B cell (primary cell): ENCODE data around the gene NAPEPLD. TPM values are rescaled to one million over a fixed set of nuclear protein-coding genes. Genes with fewer than 3 reads are reported as not detected.
"Not testable (repeated sequence)": the region's sequence is repeated elsewhere in the genome, so short reads cannot be mapped to it uniquely, and the experiment has no call there.

Source experiments
- ATAC-seq: fragments of 200-7000 bp; cut with Tn5 transposase; one replicate; pipeline ENCODE4 v1.10.0; 2021; ENCODE audit warnings: low read depth, mild to moderate bottlenecking, moderate number of reproducible peaks, moderate library complexity
- CTCF ChIA-PET: fragments of 350-600 bp; sonication (Branson Sonifier 250); formaldehyde crosslinking; loops from one replicate; lab custom pipeline; 2021; ENCODE audit warnings: antibody characterized with exemption, inconsistent platforms; lab: Charles Lee
- POLR2A ChIA-PET: fragments of 350-600 bp; sonication (Branson Sonifier 250); formaldehyde crosslinking; loops from one replicate; lab custom pipeline; 2021; ENCODE audit warnings: antibody characterized with exemption; lab: Charles Lee
- DNase-seq: peaks from one replicate; pipeline ENCODE4 v3.0.0; 2013
- H2AFZ ChIP-seq: 2 replicates; pipeline ENCODE4 v1.6.1; 2012; ENCODE audit warnings: mild to moderate bottlenecking, low read depth, low read length; ENCODE audit not compliant: insufficient read depth, poor library complexity, severe bottlenecking
- H3K27ac ChIP-seq, 2 donors: 1 replicate in 1 of 2; 2 replicates in 1 of 2; pipeline ENCODE4 v1.5.1; 2012 to 2013; ENCODE audit warnings: low read length in 2 of 2, mild to moderate bottlenecking in 2 of 2, moderate library complexity in 1 of 2
- H3K27me3 ChIP-seq, 4 experiments: fragments of 200-600 bp in 1 of 4; sonication (generic) in 1 of 4; replicated peaks in 1 of 4; 1 replicate in 2 of 4; 2 replicates in 2 of 4; pipeline versions ENCODE4 v1.6.1 to v1.7.0; 2013 to 2016; ENCODE audit warnings: low read length in 3 of 4, mild to moderate bottlenecking in 2 of 4, mixed read lengths in 1 of 4, moderate library complexity in 1 of 4; ENCODE audit not compliant: insufficient read depth in 4 of 4, control insufficient read depth in 3 of 4; ENCODE audit errors: control extremely low read depth in 1 of 4
- H3K36me3 ChIP-seq, 2 experiments: replicated peaks in 1 of 2; 1 replicate in 1 of 2; 2 replicates in 1 of 2; pipeline versions ENCODE4 v1.6.1 to v1.7.1; 2013; ENCODE audit warnings: low read length in 1 of 2; ENCODE audit not compliant: insufficient read depth in 2 of 2, control insufficient read depth in 1 of 2; ENCODE audit errors: control extremely low read depth in 1 of 2, extremely low read depth in 1 of 2
- H3K4me1 ChIP-seq, 2 donors: fragments of 200-600 bp in 1 of 2; sonication (generic) in 1 of 2; 1 replicate in 1 of 2; 2 replicates in 1 of 2; pipeline versions ENCODE4 v1.5.1 to v1.6.1; 2013 to 2017; ENCODE audit warnings: low read length in 2 of 2; ENCODE audit not compliant: control insufficient read depth in 2 of 2, insufficient read depth in 2 of 2
- H3K4me2 ChIP-seq: replicated peaks from 2 replicates; pipeline ENCODE3; 2012; ENCODE audit warnings: mild to moderate bottlenecking, low read depth, low read length; ENCODE audit not compliant: poor library complexity, severe bottlenecking
- H3K4me3 ChIP-seq, 5 experiments: fragments of 200-600 bp in 1 of 5; sonication (generic) in 1 of 5; 1 replicate in 3 of 5; 2 replicates in 2 of 5; pipeline versions ENCODE4 v1.5.1 to v1.7.0; 2011 to 2016; ENCODE audit warnings: low read length in 4 of 5, mild to moderate bottlenecking in 4 of 5, low read depth in 2 of 5, control low read depth in 1 of 5, moderate library complexity in 1 of 5; ENCODE audit not compliant: insufficient read depth in 1 of 5; ENCODE audit errors: control extremely low read depth in 1 of 5, extremely low read depth in 1 of 5
- H3K79me2 ChIP-seq: fragments of 200-600 bp; sonication (generic); one replicate; pipeline ENCODE4 v1.6.0; 2016; ENCODE audit warnings: low read length; ENCODE audit not compliant: control insufficient read depth, insufficient read depth
- H3K9ac ChIP-seq: fragments of 200-600 bp; sonication (generic); 2 replicates; pipeline ENCODE4 v1.6.1; 2017; ENCODE audit warnings: mild to moderate bottlenecking, low read length, moderate library complexity
- H3K9me3 ChIP-seq, 3 donors: one replicate each; pipeline versions ENCODE4 v1.6.1 to v1.7.1; 2013; ENCODE audit warnings: low read length in 2 of 3; ENCODE audit not compliant: control insufficient read depth in 2 of 3, insufficient read depth in 1 of 3; ENCODE audit errors: control extremely low read depth in 1 of 3
- H4K20me1 ChIP-seq: 2 replicates; pipeline ENCODE4 v1.6.0; 2012; ENCODE audit warnings: mild to moderate bottlenecking, low read length; ENCODE audit not compliant: insufficient read depth, control insufficient read depth, poor library complexity, severe bottlenecking
- H3K27ac Mint-ChIP-seq: one replicate; pipeline ENCODE4 v1.8.0; 2021; ENCODE audit warnings: mixed read lengths
- H3K27me3 Mint-ChIP-seq: one replicate; pipeline ENCODE4 v1.8.0; 2021; ENCODE audit warnings: mixed read lengths
- H3K4me1 Mint-ChIP-seq: one replicate; pipeline ENCODE4 v1.8.0; 2021; ENCODE audit warnings: mixed read lengths
- H3K4me3 Mint-ChIP-seq: one replicate; pipeline ENCODE4 v1.8.0; 2021; ENCODE audit warnings: mixed read lengths
- H3K9me3 Mint-ChIP-seq: one replicate; pipeline ENCODE4 v1.8.0; 2022; ENCODE audit warnings: mixed read lengths; ENCODE audit not compliant: insufficient read depth
- CTCF ChIP-seq: fragments of 200-600 bp; IDR thresholded peaks from one replicate; pipeline ENCODE4 v1.8.0; 2022; ENCODE audit warnings: antibody characterized with exemption, mild to moderate bottlenecking
- EZH2 ChIP-seq: IDR thresholded peaks from 2 replicates; pipeline ENCODE4 v1.6.1; 2012; ENCODE audit warnings: borderline replicate concordance, low read depth, mild to moderate bottlenecking, moderate library complexity, low read length; ENCODE audit not compliant: insufficient read depth, poor library complexity, severe bottlenecking
- WGBS: methylation state at CpG from one replicate; pipeline ENCODE4 v1.1.5; 2013; ENCODE audit warnings: missing lambda C conversion rate; ENCODE audit not compliant: insufficient coverage; 5-methylcytosine and 5-hydroxymethylcytosine counted together
- intact Hi-C: fragments of 100-400 bp; cut with micrococcal nuclease; formaldehyde crosslinking; loops from one replicate; pipeline ENCODE4 v1.10.0; 2022
- polyA plus RNA-seq: library from polyadenylated mRNA; depleted of rRNA; stranded (reverse); fragments of >200 nt; gene quantifications from 2 replicates; pipeline ENCODE4 v1.2.3, GENCODE V29; 2012
- total RNA-seq, 2 donors: library from RNA; stranded (reverse); fragments of 120-200 nt in 1 of 2; gene quantifications; 1 replicate in 1 of 2; 2 replicates in 1 of 2; pipeline versions ENCODE4 v1.2.3 to v1.2.4, GENCODE V29; 2013 to 2022

Gene NAPEPLD
- total and polyA plus RNA-seq, 2 donors (not counting 1 experiment from before 2014, with no cell fraction given), result 3.8 to 20.7 TPM

DNA sequence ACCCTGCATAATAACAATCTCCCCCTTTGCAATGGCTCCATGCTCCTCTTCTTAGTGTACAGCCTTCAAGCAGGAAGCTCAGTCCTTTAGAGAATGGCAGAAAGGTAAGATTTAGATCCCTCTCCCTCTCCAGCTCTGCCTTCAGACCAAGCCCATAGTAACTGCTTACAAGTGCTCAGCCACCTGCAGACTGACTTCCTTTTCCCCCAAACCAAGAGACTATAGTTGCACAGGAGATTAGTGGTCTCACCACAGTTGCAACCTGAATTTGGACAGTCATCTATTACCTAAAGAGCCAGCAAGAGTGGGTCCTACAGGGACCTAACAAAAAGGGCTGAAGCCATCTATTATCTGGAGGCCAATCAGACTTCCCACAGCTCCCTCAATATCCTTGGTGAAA is 90.8 kb downstream of the NAPEPLD start:
- ChIA-PET CTCF (interaction anchor here (0.8 to 1.8 kb wide), 2 partner anchors 13 to 300 kb away, joined by 3 to 8 read pairs; no protein-coding TSS in a partner anchor), POLR2A (no interaction called here)
- Histone ChIP-seq H3K27me3 (no peaks in the 10 kb centered on the region), H3K4me1 (no peaks in the 10 kb centered on the region), H2AFZ (no peak overlapping the region), H3K79me2 (no peaks in the 10 kb centered on the region), H3K9ac (no peak overlapping the region), H3K9me3 (no peaks in the 10 kb centered on the region), H3K4me2 (no peak overlapping the region), H4K20me1 (no peaks in the 10 kb centered on the region), H3K36me3 (no peaks in the 10 kb centered on the region), H3K27ac (no peak overlapping the region), H3K4me3 (no peak overlapping the region)
- intact Hi-C loops, result no loop called here
- no peak for ATAC-seq
- no peaks in the 10 kb centered on the region for H3K9me3 Mint-ChIP-seq
- H3K27ac Mint-ChIP-seq, result no peak overlapping the region
- H3K27me3 Mint-ChIP-seq, result no peaks in the 10 kb centered on the region
- H3K4me1 Mint-ChIP-seq, result no peaks in the 10 kb centered on the region
- no peak overlapping the region for H3K4me3 Mint-ChIP-seq
- no peak for TF ChIP-seq EZH2
- no peak for TF ChIP-seq CTCF
- DNase-seq, result no peak

DNA sequence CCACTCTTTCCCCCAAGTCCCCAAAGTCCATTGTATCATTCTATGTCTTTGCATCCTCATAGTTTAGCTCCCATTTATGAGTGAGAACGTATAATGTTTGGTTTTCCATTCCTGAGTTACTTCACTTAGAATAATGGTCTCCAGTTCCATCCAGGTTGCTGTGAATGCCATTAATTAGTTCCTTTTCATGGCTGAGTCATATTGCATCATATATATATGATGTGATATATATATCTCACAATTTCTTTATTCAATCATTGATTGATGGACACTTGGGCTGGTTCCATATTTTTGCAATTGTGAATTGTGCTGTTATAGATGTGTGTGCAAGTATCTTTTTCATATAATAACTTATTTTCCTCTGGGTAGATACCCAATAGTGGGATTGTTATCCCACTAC is 92.9 kb downstream of the NAPEPLD start:
- H3K36me3 ChIP-seq, H3K27me3 Mint-ChIP-seq, H3K27ac ChIP-seq, CTCF ChIA-PET, H3K4me1 ChIP-seq, H3K9me3 Mint-ChIP-seq, H3K27me3 ChIP-seq, H3K4me3 ChIP-seq, H3K4me2 ChIP-seq, H3K27ac Mint-ChIP-seq, H3K4me3 Mint-ChIP-seq, intact Hi-C loops, H2AFZ ChIP-seq, H3K79me2 ChIP-seq, POLR2A ChIA-PET, ATAC-seq, H4K20me1 ChIP-seq, H3K9me3 ChIP-seq, H3K4me1 Mint-ChIP-seq, DNase-seq, H3K9ac ChIP-seq: not testable (repeated sequence)
- WGBS, result no CpG with 5 or more reads among the region's 1 CpG
